Neural progenitor cell (in vitro differentiated cells): ENCODE data around the gene KCTD10.

Experiments used
- CTCF ChIP-seq: fragments of 200-600 bp; sonication (generic); IDR thresholded peaks from 2 replicates; pipeline ENCODE4 v1.5.1; 2017; ENCODE audit warnings: antibody characterized with exemption, mild to moderate bottlenecking
- EZH2phosphoT487 ChIP-seq: fragments of 200-600 bp; sonication (generic); IDR thresholded peaks from 2 replicates; pipeline ENCODE4 v1.6.1; 2017; ENCODE audit warnings: antibody characterized with exemption

DNA sequence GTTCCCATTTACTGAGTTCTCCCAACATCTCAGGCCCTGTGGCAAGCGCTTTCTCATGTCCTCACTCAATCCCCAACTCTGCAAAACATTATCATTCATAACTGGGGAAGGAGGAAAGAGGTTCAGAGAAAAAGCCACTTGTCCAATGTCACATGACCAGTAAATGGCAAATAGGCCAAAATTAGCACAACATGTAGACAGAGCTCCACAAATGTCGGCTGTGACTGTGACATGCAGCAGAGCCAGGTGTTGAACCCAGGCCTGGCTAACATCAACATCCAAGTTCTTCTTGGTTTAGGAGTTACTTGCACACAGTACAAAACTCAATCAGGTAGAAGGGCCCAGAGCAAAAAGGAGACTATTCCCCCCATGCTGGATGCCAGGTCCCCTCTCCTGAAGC is 10.8 kb downstream of the KCTD10 start:
- no peak for TF ChIP-seq CTCF
- TF ChIP-seq EZH2phosphoT487: no peak
